GM10248 (cell line): ENCODE data around the gene HRH1.
A peak's percentile ranks its signal among the peaks of the same experiment; 100 is the strongest.

Source experiments
- CTCF ChIA-PET: fragments of 300-600 bp; sonication (Branson Sonifier 250); formaldehyde crosslinking; extraction: SDS; loops from one replicate; lab custom pipeline; 2021; ENCODE audit warnings: antibody characterized with exemption; lab: Yijun Ruan, JAX
- POLR2A ChIA-PET: fragments of 350-650 bp; sonication (Branson Sonifier 250); formaldehyde crosslinking; extraction: SDS; loops from one replicate; lab custom pipeline; 2020; ENCODE audit warnings: antibody characterized with exemption; lab: Yijun Ruan, JAX
- DNase-seq: peaks from one replicate; pipeline ENCODE4 v3.0.0; 2012; ENCODE audit errors: extremely low spot score
- TF ChIP-seq, protein P1 (sequence below): IDR thresholded peaks from 2 replicates; pipeline ENCODE4 v1.5.1; 2012; ENCODE audit warnings: mild to moderate bottlenecking, low read depth; ENCODE audit errors: extremely low read depth, missing control alignments, control extremely low read depth

HRH1 gene

GRCh38 chr3:11140030-11140712 is 14.1 kb upstream of the HRH1 start:
- peak; percentile 56 for DNase-seq
- CTCF ChIA-PET: no interaction called here
- TF ChIP-seq, protein P1, sequence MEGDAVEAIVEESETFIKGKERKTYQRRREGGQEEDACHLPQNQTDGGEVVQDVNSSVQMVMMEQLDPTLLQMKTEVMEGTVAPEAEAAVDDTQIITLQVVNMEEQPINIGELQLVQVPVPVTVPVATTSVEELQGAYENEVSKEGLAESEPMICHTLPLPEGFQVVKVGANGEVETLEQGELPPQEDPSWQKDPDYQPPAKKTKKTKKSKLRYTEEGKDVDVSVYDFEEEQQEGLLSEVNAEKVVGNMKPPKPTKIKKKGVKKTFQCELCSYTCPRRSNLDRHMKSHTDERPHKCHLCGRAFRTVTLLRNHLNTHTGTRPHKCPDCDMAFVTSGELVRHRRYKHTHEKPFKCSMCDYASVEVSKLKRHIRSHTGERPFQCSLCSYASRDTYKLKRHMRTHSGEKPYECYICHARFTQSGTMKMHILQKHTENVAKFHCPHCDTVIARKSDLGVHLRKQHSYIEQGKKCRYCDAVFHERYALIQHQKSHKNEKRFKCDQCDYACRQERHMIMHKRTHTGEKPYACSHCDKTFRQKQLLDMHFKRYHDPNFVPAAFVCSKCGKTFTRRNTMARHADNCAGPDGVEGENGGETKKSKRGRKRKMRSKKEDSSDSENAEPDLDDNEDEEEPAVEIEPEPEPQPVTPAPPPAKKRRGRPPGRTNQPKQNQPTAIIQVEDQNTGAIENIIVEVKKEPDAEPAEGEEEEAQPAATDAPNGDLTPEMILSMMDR: no peak
- POLR2A ChIA-PET: no interaction called here

DNA sequence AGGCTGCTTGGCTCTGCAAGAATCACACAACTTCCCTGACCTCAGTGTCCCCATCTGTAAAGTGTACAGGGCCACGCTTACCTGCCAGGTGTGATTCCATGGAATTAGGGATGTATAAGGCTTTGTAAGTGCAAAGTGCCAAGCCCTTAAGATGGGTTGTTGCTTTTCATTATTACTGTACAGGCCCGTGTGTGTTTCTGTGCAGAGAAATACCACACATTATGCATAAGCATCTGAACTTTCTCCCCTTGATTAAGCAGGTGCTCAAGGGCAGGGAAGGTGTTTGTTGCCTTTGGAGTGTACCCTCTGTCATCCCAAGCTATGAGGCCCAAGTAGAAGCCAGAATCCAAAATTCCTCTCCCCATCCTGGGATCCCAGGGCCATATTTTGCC is 13.6 kb upstream of the HRH1 start:
- TF ChIP-seq, protein P1: no peak
- DNase-seq: no peak
- CTCF ChIA-PET: no interaction called here
- POLR2A ChIA-PET: no interaction called here

DNA sequence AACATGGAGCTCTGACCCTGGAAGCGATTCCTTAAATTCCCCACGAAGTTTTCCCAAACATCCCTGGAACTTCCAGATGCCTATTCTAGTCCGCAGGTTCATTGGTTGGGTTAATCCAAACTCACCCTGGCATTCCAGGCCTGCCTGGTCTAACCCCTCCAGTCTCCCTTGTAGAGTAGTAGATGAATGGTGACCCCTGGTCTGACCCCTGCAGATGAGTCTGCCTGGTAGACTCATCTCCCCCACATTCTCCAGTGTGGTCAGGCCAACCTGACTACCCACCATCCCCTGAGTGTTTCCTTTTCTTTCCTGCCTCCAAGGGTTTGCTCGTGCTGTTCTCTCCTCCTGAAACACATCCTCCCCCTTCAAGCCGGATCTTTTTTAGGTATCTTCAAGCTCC is 10.8 kb upstream of the HRH1 start:
- TF ChIP-seq, protein P1: no peak
- ChIA-PET POLR2A (no interaction called here), CTCF (no interaction called here)
- DNase-seq: no peak

DNA sequence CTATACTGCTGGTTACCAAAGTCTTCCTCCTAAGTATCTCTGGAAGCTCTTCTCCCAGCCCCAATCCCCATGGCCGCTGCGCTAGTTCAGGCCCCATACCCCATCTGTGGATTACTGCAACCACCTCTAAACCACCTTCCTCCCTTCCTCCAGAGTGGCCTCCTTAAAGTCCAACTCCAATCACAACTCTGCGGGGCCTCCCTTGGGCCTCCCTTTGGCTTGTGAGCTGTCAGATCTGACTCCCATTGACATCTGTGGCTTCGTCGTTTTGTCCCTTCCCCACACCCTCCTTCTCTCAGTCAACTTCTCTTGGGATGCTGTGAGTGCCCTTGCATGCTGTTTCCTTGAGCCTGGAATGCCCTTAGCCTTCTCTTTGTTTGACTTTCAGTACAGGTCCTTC is 9.3 kb upstream of the HRH1 start:
- TF ChIP-seq, protein P1: no peak
- ChIA-PET CTCF (no interaction called here), POLR2A (no interaction called here)
- DNase-seq: no peak

GRCh38 chr3:11145888-11146287 is 8.4 kb upstream of the HRH1 start:
- POLR2A ChIA-PET: no interaction called here
- CTCF ChIA-PET: no interaction called here
- no peak for DNase-seq
- TF ChIP-seq, protein P1: no peak

GRCh38 chr3:11146773-11147660 is 7.3 kb upstream of the HRH1 start:
- POLR2A ChIA-PET: no interaction called here
- CTCF ChIA-PET: no interaction called here
- no peak for DNase-seq
- TF ChIP-seq, protein P1: no peak
